OCI-LY7 (cell line): ENCODE data around the gene SH3RF3.

Source experiments
- CTCF ChIP-seq: fragments of 200-600 bp; sonication (generic); conservative IDR thresholded peaks from 2 replicates; pipeline ENCODE4 v1.5.1; 2014; ENCODE audit warnings: mild to moderate bottlenecking, antibody characterized with exemption, low read length, moderate library complexity, mixed read lengths
- EZH2phosphoT487 ChIP-seq: fragments of 200-600 bp; sonication (generic); IDR thresholded peaks from 2 replicates; pipeline ENCODE4 v1.6.1; 2018; ENCODE audit warnings: low read depth, borderline replicate concordance, mild to moderate bottlenecking, mixed run types, antibody characterized with exemption, low read length, moderate library complexity, mixed read lengths

- TF ChIP-seq CTCF (no peak), EZH2phosphoT487 (no peak)
Measured at GRCh38 chr2:109254174-109254904, 125.3 kb downstream of the SH3RF3 start.
